GM18505 (cell line): ENCODE measurements around the gene GLIS2.

ENCODE experiments used
- ATAC-seq: cut with Tn5 transposase; IDR thresholded peaks from one replicate; pipeline ENCODE4 v1.9.1; 2021; ENCODE audit not compliant: unreplicated experiment
- POLR2A ChIP-seq: IDR thresholded peaks from 4 replicates; pipeline ENCODE4 v1.6.1; 2011; ENCODE audit warnings: borderline replicate concordance; ENCODE audit not compliant: insufficient read depth, insufficient read length; ENCODE audit errors: extremely low read depth

Gene GLIS2

GRCh38 chr16:4315186-4316107 lies at the start of gene GLIS2:
TSS of gene GLIS2 (plus strand) at chr16:4316067. CDS start at chr16:4332281, 16,214 bp downstream.
- ATAC-seq: no peak
- no peak for TF ChIP-seq POLR2A

- ATAC-seq: no peak
- TF ChIP-seq POLR2A: no peak
Observed at GRCh38 chr16:4266372-4266771, 49.5 kb upstream of the GLIS2 start.

GRCh38 chr16:4270091-4270490 lies 45.8 kb upstream of the GLIS2 start:
- no peak for TF ChIP-seq POLR2A
- no peak for ATAC-seq

DNA sequence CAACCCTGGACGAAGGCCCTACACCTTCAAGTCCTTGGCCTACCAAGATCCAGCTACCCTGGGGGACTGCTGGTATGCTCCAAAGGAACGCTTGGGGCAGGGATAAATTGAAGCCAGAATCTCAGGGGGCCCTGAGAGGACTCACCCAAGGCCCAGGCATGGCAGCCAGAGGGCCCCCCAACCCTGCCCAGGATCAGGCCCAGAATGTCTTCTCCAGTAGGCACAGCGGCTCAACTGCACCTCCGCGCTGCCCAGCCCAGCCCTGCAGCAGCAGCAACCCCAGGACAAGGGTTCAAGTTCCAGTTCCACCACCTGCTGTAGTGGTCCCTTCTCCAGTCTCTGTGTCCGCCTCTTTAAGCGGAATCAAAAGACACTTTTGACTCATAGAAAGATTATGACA lies 45.3 kb upstream of the GLIS2 start:
- no peak for TF ChIP-seq POLR2A
- no peak for ATAC-seq

GRCh38 chr16:4271176-4272113 lies 44.4 kb upstream of the GLIS2 start:
- peak; percentile 69 for TF ChIP-seq POLR2A
- peak; percentile 58 for ATAC-seq

GRCh38 chr16:4272114-4272956 lies 43.5 kb upstream of the GLIS2 start:
- ATAC-seq: peak; percentile 26
- no peak for TF ChIP-seq POLR2A

GRCh38 chr16:4273858-4274311 lies 42.0 kb upstream of the GLIS2 start:
- TF ChIP-seq POLR2A: no peak
- no peak for ATAC-seq

- ATAC-seq: no peak
- no peak for TF ChIP-seq POLR2A
Observed at GRCh38 chr16:4275861-4276260, 40.0 kb upstream of the GLIS2 start.

DNA sequence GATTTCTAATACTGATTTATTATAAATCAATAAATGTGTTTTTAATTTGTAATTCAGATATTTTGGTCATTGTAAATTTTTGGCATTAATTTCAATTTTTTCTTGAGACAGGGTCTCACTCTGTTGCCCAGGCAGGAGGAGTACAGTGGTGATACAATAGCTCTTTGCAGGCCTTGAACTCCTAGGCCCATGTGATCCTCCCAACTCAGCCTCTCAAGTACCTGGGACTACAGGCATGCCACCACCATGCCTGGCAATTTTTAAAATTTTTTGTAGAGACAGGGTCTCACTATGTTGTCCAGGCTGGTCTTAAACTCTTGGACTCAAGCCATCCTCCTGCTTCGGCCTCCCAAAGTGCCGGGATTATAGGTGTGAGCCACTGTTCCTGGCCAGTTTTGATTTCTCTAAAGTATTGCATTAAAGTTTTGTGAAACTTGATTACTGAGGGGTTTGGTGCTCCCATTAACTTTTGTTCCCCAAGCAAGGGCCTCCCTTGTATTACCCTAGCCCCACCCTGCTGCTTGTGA lies 37.8 kb upstream of the GLIS2 start:
- TF ChIP-seq POLR2A: no peak
- no peak for ATAC-seq

DNA sequence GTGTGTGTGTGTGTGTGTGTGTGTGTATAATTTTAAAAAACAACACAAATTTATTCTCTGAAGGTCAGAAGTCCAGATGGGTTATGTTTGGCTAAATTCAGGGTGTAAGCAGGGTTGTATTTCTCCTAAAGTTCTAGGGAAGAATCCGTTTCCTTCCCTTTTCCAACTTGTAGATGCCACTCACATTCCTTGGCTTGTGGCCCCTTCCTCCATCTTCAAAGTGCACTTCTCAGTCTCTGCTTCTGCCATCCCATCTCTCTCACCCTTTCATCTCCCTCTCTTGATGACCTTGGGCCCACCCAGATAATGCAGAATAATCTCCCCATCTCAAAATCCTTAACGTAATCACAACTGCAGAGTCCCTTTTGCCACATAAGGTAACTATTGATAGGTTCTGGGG lies 35.2 kb upstream of the GLIS2 start:
- TF ChIP-seq POLR2A: no peak
- no peak for ATAC-seq

GRCh38 chr16:4283441-4283840 lies 32.4 kb upstream of the GLIS2 start:
- TF ChIP-seq POLR2A: no peak
- no peak for ATAC-seq

- ATAC-seq: no peak
- TF ChIP-seq POLR2A: no peak
Observed at GRCh38 chr16:4283939-4284338, 31.9 kb upstream of the GLIS2 start.
